Measurements from ENCODE around the gene INKA2.

Gene INKA2

DNA sequence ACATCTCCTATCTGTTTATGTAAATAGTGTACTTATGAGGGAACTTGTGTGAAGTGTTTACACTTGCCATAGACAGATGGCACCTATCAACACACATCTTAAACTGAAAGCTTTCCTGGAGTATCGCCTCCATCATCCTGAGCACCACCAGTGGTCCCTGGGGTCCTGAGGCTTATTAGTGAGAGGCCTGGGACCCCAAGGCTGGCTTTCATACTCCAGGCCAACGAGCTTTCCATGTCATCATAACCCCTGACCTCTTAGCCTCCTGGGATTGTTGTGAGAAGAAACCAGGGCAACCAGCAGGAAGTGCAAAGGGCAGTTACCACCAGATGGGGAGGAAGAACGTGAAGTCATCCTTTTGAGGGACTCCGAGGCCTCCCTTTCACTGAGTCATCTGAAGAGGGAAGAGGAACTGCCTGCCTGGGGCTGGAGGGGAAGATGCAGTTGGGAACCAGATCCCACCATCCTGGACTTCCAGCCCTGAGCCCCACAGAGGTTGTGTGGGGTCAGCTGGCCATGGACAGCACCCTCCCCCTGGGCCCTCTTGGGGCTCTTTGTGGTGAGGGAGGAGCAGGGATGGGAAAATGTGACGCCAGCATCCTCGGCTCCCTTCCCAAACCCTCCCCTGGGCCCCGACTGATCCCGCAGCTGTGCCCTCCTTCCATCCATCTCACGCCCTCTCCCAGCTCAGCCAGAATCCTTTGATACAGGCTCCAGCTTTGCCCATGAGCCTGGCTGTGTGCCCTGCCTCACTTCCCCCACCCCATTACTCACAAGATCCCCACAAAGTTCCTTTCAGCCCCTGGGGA is 5.8 kb downstream of the INKA2 start:
- DNase-seq: peak in 1 of 2 experiments; percentile 38
- TF ChIP-seq GATA1 (IDR thresholded peaks at IDR 0.05; ENCODE audit: low read depth, low read length): no peak
- TF ChIP-seq POLR2A (IDR thresholded peaks at IDR 0.05; ENCODE audit: low read length): no peak

DNA sequence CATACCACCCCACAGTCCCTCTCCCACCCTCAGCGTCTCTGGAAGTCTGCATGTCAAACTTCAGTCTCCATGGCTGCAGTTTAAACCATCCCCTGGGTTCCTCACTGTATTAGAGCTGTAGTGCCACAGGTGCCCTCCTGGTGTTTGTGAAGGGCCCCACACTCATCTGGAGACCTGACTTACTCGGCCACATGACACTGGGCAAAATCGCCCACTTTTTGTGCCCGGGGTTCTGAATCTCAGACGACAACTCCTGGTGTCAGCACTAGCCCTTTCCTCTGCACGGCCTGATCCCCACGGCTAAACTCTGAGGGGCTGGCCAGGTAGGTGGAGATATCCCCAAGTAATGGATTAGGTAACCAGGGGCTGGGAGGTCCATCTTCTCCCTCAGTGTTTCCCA is 6.5 kb downstream of the INKA2 start:
- no peak for TF ChIP-seq POLR2A (IDR thresholded peaks at IDR 0.05; ENCODE audit: low read length)

DNA sequence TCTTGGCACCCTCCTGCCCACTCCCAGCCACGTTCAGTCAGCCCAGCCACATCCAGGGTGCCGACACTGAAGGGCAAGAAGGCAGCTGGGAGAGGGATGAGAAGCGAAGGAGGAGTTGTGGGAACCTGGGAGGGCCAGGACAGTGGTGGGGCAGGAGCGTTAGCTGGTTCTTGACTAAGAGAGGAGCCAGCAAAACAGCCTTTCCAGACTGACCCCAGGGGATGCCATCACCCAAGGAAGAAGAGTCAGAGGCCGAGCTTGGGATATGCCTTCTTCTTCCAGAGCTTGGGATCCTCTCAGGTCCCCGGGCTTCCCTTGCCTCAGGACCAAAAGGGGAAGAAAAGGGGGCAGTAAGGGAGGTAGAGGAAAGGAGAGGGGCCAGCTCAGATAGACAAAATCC is 7.2 kb downstream of the INKA2 start:
- TF ChIP-seq POLR2A (IDR thresholded peaks at IDR 0.05; ENCODE audit: low read length): no peak
- TF ChIP-seq GATA1 (IDR thresholded peaks at IDR 0.05; ENCODE audit: low read depth, low read length): no peak
- no peak for DNase-seq

More for the DNA sequence above, 6.5 kb downstream of the INKA2 start:
- no peak for DNase-seq

DNA sequence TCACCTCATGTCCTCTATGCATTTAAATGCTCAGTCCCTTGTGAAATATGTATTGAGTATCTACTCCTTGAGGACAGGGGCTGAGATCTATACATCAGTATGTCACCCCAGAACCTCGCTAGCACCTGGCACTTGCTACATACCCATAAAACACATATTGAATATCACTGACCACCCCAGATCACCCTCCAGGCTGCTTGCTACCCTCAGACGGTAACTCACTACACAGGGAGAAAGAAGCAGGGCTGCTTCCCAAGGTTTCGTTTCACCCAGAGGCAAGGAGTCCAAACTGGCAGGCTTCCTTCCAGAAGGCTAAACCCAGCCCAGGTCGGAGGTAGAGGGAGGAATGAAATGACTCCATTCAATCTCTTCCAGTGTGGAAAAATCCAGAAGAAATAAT is 8.5 kb downstream of the INKA2 start:
- no peak for DNase-seq
- no peak for TF ChIP-seq POLR2A (IDR thresholded peaks at IDR 0.05; ENCODE audit: low read length)
- no peak for TF ChIP-seq GATA1 (IDR thresholded peaks at IDR 0.05; ENCODE audit: low read depth, low read length)

DNA sequence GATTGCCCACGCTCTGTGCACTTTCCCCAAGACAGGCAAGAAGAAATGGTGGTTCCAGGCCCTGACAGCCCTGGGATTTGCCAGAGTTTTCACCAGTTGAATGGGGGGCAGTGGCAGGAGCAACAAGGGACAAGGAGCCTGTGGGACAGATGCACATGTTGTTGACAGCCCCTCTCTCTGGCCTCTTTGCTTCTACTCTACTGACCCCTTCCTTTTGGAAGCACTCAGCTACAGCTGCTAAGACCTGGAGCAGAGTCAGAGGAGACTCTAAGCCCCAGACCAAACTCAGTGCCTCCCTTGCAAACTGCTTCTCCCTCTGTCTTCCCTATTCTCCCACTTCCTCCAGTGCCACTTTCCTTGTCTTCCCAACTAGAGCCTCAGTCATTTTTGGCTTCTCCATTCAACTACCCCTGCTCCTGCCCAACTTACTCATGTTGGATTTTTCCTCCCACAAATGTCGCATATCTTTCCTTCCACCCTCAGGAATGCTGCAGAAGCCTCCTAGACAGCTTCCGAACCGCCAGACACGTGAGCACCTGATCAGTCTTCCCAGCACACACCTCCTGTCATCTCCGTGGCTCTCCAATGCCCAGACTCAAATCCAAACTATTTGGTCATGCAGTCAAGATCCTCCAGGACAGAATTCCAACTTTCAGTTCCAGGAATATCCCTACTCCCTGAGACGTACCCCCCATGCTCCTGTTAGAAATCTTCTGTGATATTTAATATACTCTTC is 9.1 kb downstream of the INKA2 start:
- no peak for DNase-seq
- TF ChIP-seq POLR2A (IDR thresholded peaks at IDR 0.05; ENCODE audit: low read length) (no peak), GATA1 (IDR thresholded peaks at IDR 0.05; ENCODE audit: low read depth, low read length) (no peak)

DNA sequence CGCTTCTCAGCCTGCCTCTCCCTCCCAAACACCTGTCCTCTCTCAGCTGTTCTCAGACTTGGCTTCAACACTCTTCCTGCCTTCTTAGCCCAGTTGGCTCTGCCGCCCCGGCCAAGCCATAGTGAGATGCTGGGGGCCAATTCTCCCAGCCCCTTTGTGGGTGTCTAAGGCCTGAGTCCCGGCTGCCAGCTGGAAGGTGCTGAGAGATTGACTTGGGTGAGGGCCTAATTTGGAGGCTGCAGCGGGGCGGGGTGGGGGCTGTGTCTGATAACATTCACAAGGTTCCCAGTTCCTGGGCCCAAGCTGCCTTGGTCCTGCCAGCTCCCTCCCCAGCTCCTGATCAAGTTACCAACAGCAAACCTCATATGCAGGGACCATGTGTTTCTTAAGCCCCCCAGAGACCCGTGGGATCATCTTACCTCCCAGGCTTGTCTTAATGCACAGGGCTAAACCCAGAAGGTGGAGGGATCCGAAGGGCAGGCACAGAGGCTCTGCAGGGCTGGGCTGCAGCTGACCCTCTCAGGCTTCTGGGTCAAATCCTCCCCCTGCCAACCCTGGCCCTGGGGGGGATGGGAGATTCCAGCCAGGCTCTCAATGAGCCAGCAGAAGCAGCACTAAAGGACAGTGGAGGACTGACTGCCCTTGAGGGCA is 9.8 kb downstream of the INKA2 start:
- TF ChIP-seq POLR2A (IDR thresholded peaks at IDR 0.05; ENCODE audit: low read length) (no peak), GATA1 (IDR thresholded peaks at IDR 0.05; ENCODE audit: low read depth, low read length) (no peak)
- peak in 1 of 2 experiments; percentile 11 for DNase-seq

DNA sequence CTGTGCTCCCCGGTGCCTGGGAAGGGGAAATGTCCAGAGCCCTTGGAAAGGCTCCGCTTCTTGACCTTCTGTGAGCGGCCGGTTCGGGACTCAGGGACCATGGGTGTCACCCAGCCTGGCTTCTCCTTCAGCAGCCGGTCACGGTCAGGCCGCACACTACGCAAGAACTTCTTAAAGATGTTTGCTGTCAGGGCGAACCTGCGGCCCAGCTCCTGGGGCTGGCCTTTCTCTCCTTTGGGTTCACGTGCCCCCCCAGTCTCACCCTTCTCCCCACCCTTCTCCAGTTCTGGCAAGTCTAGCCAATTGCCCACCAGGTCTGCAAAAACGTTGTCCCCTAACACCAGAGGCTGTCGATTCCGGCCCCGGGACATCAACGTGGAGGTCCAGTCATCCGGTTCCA is 12.1 kb downstream of the INKA2 start:
- DNase-seq: no peak
- no peak for TF ChIP-seq POLR2A (IDR thresholded peaks at IDR 0.05; ENCODE audit: low read length)
- no peak for TF ChIP-seq GATA1 (IDR thresholded peaks at IDR 0.05; ENCODE audit: low read depth, low read length)

DNA sequence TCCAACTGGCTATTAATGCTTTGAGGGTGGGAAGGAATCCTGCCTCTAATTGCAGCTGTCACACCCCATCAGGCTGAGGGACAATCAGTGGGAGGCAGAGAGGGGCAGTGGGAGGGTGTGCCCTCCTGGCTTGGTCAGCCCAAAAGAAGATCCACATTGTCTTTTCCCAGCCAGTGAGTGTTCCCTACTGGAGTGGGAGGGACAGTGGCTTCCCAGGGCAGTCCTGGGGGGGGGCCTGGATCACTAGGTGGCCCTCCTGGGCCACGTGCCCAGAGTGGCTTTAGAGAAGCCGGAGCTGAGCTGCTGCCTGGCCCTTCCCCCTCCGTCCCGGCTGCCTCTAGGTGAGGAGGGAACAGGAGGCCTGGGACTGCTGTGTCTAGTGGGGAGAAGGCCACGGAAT is 14.0 kb downstream of the INKA2 start:
- DNase-seq: no peak
- TF ChIP-seq GATA1 (IDR thresholded peaks at IDR 0.05; ENCODE audit: low read depth, low read length): no peak
- TF ChIP-seq POLR2A (IDR thresholded peaks at IDR 0.05; ENCODE audit: low read length): no peak

DNA sequence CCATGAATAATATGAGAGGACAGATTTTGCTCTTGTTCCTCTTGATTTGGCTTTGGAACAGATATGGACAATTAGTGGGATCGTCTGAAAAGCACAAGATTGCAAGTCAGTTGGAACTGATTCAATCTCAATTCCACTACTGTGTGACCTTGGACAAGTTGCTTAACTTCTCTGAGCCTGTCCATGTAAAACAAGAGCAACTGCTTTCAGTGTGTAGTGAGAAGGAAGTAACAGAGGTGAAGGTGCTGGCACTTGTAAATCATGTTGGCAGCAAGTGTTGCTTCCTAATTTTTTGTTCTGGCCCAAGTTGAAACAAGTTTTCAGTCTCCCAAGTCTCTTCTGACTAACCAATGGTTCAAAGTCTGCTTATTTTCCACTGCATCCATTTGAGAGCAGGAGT is 15.3 kb downstream of the INKA2 start:
- TF ChIP-seq POLR2A (IDR thresholded peaks at IDR 0.05; ENCODE audit: low read length): no peak
- TF ChIP-seq GATA1 (IDR thresholded peaks at IDR 0.05; ENCODE audit: low read depth, low read length): no peak
- no peak for DNase-seq

DNA sequence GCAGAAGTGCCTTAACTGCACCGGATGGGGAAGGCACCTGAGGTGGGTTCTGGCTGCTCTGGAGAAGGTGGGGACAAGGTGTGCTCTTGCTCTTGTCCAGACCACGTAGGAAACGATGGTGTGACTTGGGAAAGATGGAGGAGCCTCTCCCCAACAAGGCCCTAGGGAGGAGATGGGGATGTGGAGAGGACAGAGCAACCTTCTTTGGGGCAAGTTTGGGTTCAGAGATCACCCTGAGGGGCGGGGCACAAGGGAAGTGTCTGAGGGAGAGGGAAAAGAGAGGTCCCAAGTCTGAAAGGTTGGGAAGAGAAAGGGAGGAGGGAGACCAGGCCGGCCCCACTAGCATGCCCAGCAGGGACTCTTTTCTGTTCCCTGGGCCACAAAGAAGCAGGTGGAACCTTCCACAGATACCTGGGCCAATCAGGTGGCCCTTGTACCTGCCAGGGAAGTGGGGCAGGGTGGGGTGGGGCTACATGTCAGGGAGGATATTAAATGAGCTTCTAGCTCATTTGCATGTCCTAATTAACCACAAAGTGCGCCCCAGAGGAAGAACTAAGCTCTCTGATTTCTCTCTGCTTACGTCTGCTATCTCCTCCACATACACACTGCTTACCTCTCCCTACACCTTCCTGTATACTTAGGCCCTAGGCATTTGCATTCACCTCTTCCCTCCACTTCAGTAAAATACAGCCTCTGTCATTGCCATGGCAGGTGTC is 15.9 kb downstream of the INKA2 start:
- DNase-seq: no peak
- TF ChIP-seq GATA1 (IDR thresholded peaks at IDR 0.05; ENCODE audit: low read depth, low read length) (no peak), POLR2A (IDR thresholded peaks at IDR 0.05; ENCODE audit: low read length) (no peak)

DNA sequence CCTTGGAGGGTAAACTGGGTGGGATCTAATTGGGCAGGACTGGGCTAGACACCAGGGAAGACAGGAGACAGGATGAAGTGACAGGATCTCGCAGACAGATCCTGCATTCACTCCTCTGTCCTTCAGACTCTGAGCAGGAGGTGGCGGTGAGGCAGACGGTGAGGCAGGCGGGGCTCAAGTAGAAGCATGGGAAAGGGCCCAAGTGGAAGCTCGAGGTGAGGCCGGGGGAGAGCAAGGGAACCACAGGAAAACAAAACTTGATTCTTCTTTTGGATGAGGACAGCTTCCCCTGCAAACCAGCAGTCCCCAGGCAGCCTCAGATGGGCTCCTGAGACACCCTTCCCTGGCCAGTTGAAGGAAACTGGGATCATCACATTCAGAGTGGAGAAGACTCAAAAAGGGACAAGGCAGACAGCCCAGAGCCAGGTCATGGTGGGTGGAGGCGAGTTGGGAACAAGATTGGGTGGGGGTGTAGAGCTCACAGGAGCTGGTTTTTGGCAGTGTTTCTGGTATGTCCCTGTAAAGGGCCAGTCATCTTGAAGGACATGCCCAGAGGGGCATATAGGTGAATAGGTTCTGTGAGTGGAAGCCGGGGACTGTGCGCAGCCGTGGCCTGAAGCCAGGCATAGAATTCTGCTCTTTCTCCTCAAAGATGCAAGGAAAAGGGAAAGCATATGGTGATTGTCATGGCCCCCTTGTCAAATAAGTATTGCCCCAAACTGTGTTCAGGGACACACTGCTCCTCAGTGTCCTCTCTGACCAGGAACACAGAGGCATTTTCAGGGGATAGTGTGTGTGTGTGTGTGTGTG is 18.0 kb downstream of the INKA2 start:
- TF ChIP-seq GATA1 (IDR thresholded peaks at IDR 0.05; ENCODE audit: low read depth, low read length): no peak
- no peak for TF ChIP-seq POLR2A (IDR thresholded peaks at IDR 0.05; ENCODE audit: low read length)
- no peak for DNase-seq

DNA sequence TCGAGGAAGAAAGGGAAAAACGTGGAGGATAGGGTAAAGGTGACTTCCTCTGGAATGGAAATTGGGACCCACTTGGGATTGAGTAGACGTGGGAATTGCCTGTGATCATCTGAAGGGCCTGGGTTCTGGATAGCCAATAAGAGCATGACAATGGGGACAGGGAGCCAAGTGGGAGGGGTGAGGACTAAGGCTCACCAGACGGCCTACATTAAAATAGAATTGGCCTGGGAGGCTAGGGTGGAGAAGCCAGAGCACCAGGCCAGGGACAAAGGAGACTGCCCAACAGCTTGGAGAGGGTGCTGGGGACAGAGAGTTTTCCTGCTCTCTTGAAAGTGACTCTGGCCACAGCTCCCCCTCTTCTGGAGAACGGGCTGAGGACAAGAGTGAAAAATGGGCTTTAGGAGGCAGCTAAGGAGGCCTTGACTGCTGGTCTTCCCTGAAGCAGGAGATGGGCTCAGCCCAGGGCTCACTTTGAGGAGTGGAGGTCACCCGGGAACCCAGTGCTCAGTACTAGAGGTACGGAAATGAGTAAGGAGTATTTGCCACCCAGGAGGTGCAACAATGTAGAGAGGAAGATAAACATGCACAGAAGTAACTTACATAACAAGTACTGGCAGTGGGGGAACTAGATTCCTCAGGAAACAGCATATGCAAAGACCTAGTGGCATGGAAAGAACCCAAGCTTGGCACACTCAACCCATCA is 18.8 kb downstream of the INKA2 start:
- no peak for DNase-seq
- TF ChIP-seq POLR2A (IDR thresholded peaks at IDR 0.05; ENCODE audit: low read length) (no peak), GATA1 (IDR thresholded peaks at IDR 0.05; ENCODE audit: low read depth, low read length) (no peak)

Data from erythroblast (primary cell).